ENCODE results near the gene LITAF.

The LITAF gene

GRCh38 chr16:11503566-11503965, 83.2 kb downstream of the LITAF start:
- H3K27ac ChIP-seq = peak overlapping the region; percentile 95
- TF ChIP-seq CTCF (conservative IDR thresholded peaks at IDR 0.05) = no peak

GRCh38 chr16:11502239-11502638, 84.5 kb downstream of the LITAF start:
- H3K27ac ChIP-seq = no peak overlapping the region
- TF ChIP-seq CTCF (conservative IDR thresholded peaks at IDR 0.05) = no peak

GRCh38 chr16:11501632-11502031, 85.1 kb downstream of the LITAF start:
- no peak for TF ChIP-seq CTCF (conservative IDR thresholded peaks at IDR 0.05)
- H3K27ac ChIP-seq = no peak overlapping the region

GRCh38 chr16:11500700-11501346, 85.9 kb downstream of the LITAF start:
- no peak for TF ChIP-seq CTCF (conservative IDR thresholded peaks at IDR 0.05)
- H3K27ac ChIP-seq = no peak overlapping the region; the same call in 1 of the 2 replicates

- TF ChIP-seq CTCF (conservative IDR thresholded peaks at IDR 0.05) = no peak
- H3K27ac ChIP-seq = peak overlapping the region; percentile 43; the same call in 1 of the 2 replicates
Measured at GRCh38 chr16:11499295-11500089, 87.2 kb downstream of the LITAF start.

- TF ChIP-seq CTCF (conservative IDR thresholded peaks at IDR 0.05) = no peak
- H3K27ac ChIP-seq = peak overlapping the region; percentile 89
Measured at GRCh38 chr16:11498683-11499082, 88.0 kb downstream of the LITAF start.

GRCh38 chr16:11497851-11498289, 88.8 kb downstream of the LITAF start:
- TF ChIP-seq CTCF (conservative IDR thresholded peaks at IDR 0.05) = no peak
- peak overlapping the region; percentile 89 for H3K27ac ChIP-seq
